B cell (primary cell): ENCODE data around the gene TBC1D32. TPM values are rescaled to one million over a fixed set of nuclear protein-coding genes. Genes with fewer than 3 reads are reported as not detected.
"Not testable (repeated sequence)": the region's sequence is repeated elsewhere in the genome, so short reads cannot be mapped to it uniquely, and the experiment has no call there.

Experiments
- ATAC-seq: fragments of 200-7000 bp; cut with Tn5 transposase; one replicate; pipeline ENCODE4 v1.10.0; 2021; ENCODE audit warnings: low read depth, mild to moderate bottlenecking, moderate number of reproducible peaks, moderate library complexity
- CTCF ChIA-PET: fragments of 350-600 bp; sonication (Branson Sonifier 250); formaldehyde crosslinking; loops from one replicate; lab custom pipeline; 2021; ENCODE audit warnings: antibody characterized with exemption, inconsistent platforms; lab: Charles Lee
- POLR2A ChIA-PET: fragments of 350-600 bp; sonication (Branson Sonifier 250); formaldehyde crosslinking; loops from one replicate; lab custom pipeline; 2021; ENCODE audit warnings: antibody characterized with exemption; lab: Charles Lee
- DNase-seq: peaks from one replicate; pipeline ENCODE4 v3.0.0; 2013
- H2AFZ ChIP-seq: 2 replicates; pipeline ENCODE4 v1.6.1; 2012; ENCODE audit warnings: mild to moderate bottlenecking, low read depth, low read length; ENCODE audit not compliant: insufficient read depth, poor library complexity, severe bottlenecking
- H3K27ac ChIP-seq, 2 donors: 1 replicate in 1 of 2; 2 replicates in 1 of 2; pipeline ENCODE4 v1.5.1; 2012 to 2013; ENCODE audit warnings: low read length in 2 of 2, mild to moderate bottlenecking in 2 of 2, moderate library complexity in 1 of 2
- H3K27me3 ChIP-seq, 4 experiments: fragments of 200-600 bp in 1 of 4; sonication (generic) in 1 of 4; replicated peaks in 1 of 4; 1 replicate in 2 of 4; 2 replicates in 2 of 4; pipeline versions ENCODE4 v1.6.1 to v1.7.0; 2013 to 2016; ENCODE audit warnings: low read length in 3 of 4, mild to moderate bottlenecking in 2 of 4, mixed read lengths in 1 of 4, moderate library complexity in 1 of 4; ENCODE audit not compliant: insufficient read depth in 4 of 4, control insufficient read depth in 3 of 4; ENCODE audit errors: control extremely low read depth in 1 of 4
- H3K36me3 ChIP-seq, 2 experiments: replicated peaks in 1 of 2; 1 replicate in 1 of 2; 2 replicates in 1 of 2; pipeline versions ENCODE4 v1.6.1 to v1.7.1; 2013; ENCODE audit warnings: low read length in 1 of 2; ENCODE audit not compliant: insufficient read depth in 2 of 2, control insufficient read depth in 1 of 2; ENCODE audit errors: control extremely low read depth in 1 of 2, extremely low read depth in 1 of 2
- H3K4me1 ChIP-seq, 2 donors: fragments of 200-600 bp in 1 of 2; sonication (generic) in 1 of 2; 1 replicate in 1 of 2; 2 replicates in 1 of 2; pipeline versions ENCODE4 v1.5.1 to v1.6.1; 2013 to 2017; ENCODE audit warnings: low read length in 2 of 2; ENCODE audit not compliant: control insufficient read depth in 2 of 2, insufficient read depth in 2 of 2
- H3K4me2 ChIP-seq: replicated peaks from 2 replicates; pipeline ENCODE3; 2012; ENCODE audit warnings: mild to moderate bottlenecking, low read depth, low read length; ENCODE audit not compliant: poor library complexity, severe bottlenecking
- H3K4me3 ChIP-seq, 5 experiments: fragments of 200-600 bp in 1 of 5; sonication (generic) in 1 of 5; 1 replicate in 3 of 5; 2 replicates in 2 of 5; pipeline versions ENCODE4 v1.5.1 to v1.7.0; 2011 to 2016; ENCODE audit warnings: low read length in 4 of 5, mild to moderate bottlenecking in 4 of 5, low read depth in 2 of 5, control low read depth in 1 of 5, moderate library complexity in 1 of 5; ENCODE audit not compliant: insufficient read depth in 1 of 5; ENCODE audit errors: control extremely low read depth in 1 of 5, extremely low read depth in 1 of 5
- H3K79me2 ChIP-seq: fragments of 200-600 bp; sonication (generic); one replicate; pipeline ENCODE4 v1.6.0; 2016; ENCODE audit warnings: low read length; ENCODE audit not compliant: control insufficient read depth, insufficient read depth
- H3K9ac ChIP-seq: fragments of 200-600 bp; sonication (generic); 2 replicates; pipeline ENCODE4 v1.6.1; 2017; ENCODE audit warnings: mild to moderate bottlenecking, low read length, moderate library complexity
- H3K9me3 ChIP-seq, 3 donors: one replicate each; pipeline versions ENCODE4 v1.6.1 to v1.7.1; 2013; ENCODE audit warnings: low read length in 2 of 3; ENCODE audit not compliant: control insufficient read depth in 2 of 3, insufficient read depth in 1 of 3; ENCODE audit errors: control extremely low read depth in 1 of 3
- H4K20me1 ChIP-seq: 2 replicates; pipeline ENCODE4 v1.6.0; 2012; ENCODE audit warnings: mild to moderate bottlenecking, low read length; ENCODE audit not compliant: insufficient read depth, control insufficient read depth, poor library complexity, severe bottlenecking
- H3K27ac Mint-ChIP-seq: one replicate; pipeline ENCODE4 v1.8.0; 2021; ENCODE audit warnings: mixed read lengths
- H3K27me3 Mint-ChIP-seq: one replicate; pipeline ENCODE4 v1.8.0; 2021; ENCODE audit warnings: mixed read lengths
- H3K4me1 Mint-ChIP-seq: one replicate; pipeline ENCODE4 v1.8.0; 2021; ENCODE audit warnings: mixed read lengths
- H3K4me3 Mint-ChIP-seq: one replicate; pipeline ENCODE4 v1.8.0; 2021; ENCODE audit warnings: mixed read lengths
- H3K9me3 Mint-ChIP-seq: one replicate; pipeline ENCODE4 v1.8.0; 2022; ENCODE audit warnings: mixed read lengths; ENCODE audit not compliant: insufficient read depth
- CTCF ChIP-seq: fragments of 200-600 bp; IDR thresholded peaks from one replicate; pipeline ENCODE4 v1.8.0; 2022; ENCODE audit warnings: antibody characterized with exemption, mild to moderate bottlenecking
- EZH2 ChIP-seq: IDR thresholded peaks from 2 replicates; pipeline ENCODE4 v1.6.1; 2012; ENCODE audit warnings: borderline replicate concordance, low read depth, mild to moderate bottlenecking, moderate library complexity, low read length; ENCODE audit not compliant: insufficient read depth, poor library complexity, severe bottlenecking
- WGBS: methylation state at CpG from one replicate; pipeline ENCODE4 v1.1.5; 2013; ENCODE audit warnings: missing lambda C conversion rate; ENCODE audit not compliant: insufficient coverage; 5-methylcytosine and 5-hydroxymethylcytosine counted together
- intact Hi-C: fragments of 100-400 bp; cut with micrococcal nuclease; formaldehyde crosslinking; loops from one replicate; pipeline ENCODE4 v1.10.0; 2022
- polyA plus RNA-seq: library from polyadenylated mRNA; depleted of rRNA; stranded (reverse); fragments of >200 nt; gene quantifications from 2 replicates; pipeline ENCODE4 v1.2.3, GENCODE V29; 2012
- total RNA-seq, 2 donors: library from RNA; stranded (reverse); fragments of 120-200 nt in 1 of 2; gene quantifications; 1 replicate in 1 of 2; 2 replicates in 1 of 2; pipeline versions ENCODE4 v1.2.3 to v1.2.4, GENCODE V29; 2013 to 2022

TBC1D32 gene
- total and polyA plus RNA-seq, 2 donors (not counting 1 experiment from before 2014, with no cell fraction given): 9.0 to 20.9 TPM

GRCh38 chr6:121314381-121315112 lies 19.7 kb downstream of the TBC1D32 start:
- Histone ChIP-seq H3K4me1 (no peaks in the 10 kb centered on the region), H4K20me1 (no peaks in the 10 kb centered on the region), H3K4me2 (no peak overlapping the region), H3K27me3 (no peaks in the 10 kb centered on the region), H2AFZ (no peak overlapping the region), H3K79me2 (no peaks in the 10 kb centered on the region), H3K4me3 (no peak overlapping the region), H3K36me3 (peaks cover 1 to 6% of the 10 kb centered on the region in 2 experiments), H3K27ac (no peak overlapping the region), H3K9me3 (no peaks in the 10 kb centered on the region), H3K9ac (no peak overlapping the region)
- ChIA-PET POLR2A (no interaction called here), CTCF (interaction anchor here (1.4 to 1.9 kb wide), 2 partner anchors 8 to 9 kb away, joined by 4 to 6 read pairs; no protein-coding TSS in a partner anchor)
- no peak for TF ChIP-seq CTCF
- TF ChIP-seq EZH2: no peak
- ATAC-seq (no peak), DNase-seq (no peak)
- WGBS: 100% methylated on average over 1 of the region's 6 CpGs
- H3K27ac Mint-ChIP-seq: no peak overlapping the region
- H3K4me1 Mint-ChIP-seq: peaks cover 2% of the 10 kb centered on the region
- intact Hi-C loops: no loop called here
- no peaks in the 10 kb centered on the region for H3K27me3 Mint-ChIP-seq
- H3K4me3 Mint-ChIP-seq: no peak overlapping the region
- H3K9me3 Mint-ChIP-seq: no peaks in the 10 kb centered on the region

GRCh38 chr6:121311814-121312213 lies 22.5 kb downstream of the TBC1D32 start:
- H3K9me3 Mint-ChIP-seq, H3K9ac ChIP-seq, H3K9me3 ChIP-seq, H3K4me1 Mint-ChIP-seq, DNase-seq, H3K4me2 ChIP-seq, H3K36me3 ChIP-seq, ATAC-seq, intact Hi-C loops, H3K27me3 ChIP-seq, H3K79me2 ChIP-seq, H3K27me3 Mint-ChIP-seq, H3K27ac ChIP-seq, H2AFZ ChIP-seq, CTCF ChIA-PET, H4K20me1 ChIP-seq, H3K4me1 ChIP-seq, H3K4me3 ChIP-seq, H3K4me3 Mint-ChIP-seq, H3K27ac Mint-ChIP-seq, POLR2A ChIA-PET: not testable (repeated sequence)
- no CpG with 5 or more reads among the region's 5 CpGs for WGBS
